Stomach (tissue), 9 donors: Measurements from ENCODE around the gene AGT. TPM values are rescaled to one million over a fixed set of nuclear protein-coding genes. Genes with fewer than 3 reads are reported as not detected.

Source experiments
- DNase-seq, 2 donors: peaks; one replicate each; pipeline versions ENCODE4 v3.0.0 to v3.0.0-alpha.2; 2013 to 2019
- H3K27ac ChIP-seq, 5 donors: fragments of 200-600 bp in 4 of 5; sonication (generic) in 4 of 5; one replicate each; pipeline ENCODE4 v1.5.1; 2013 to 2019; ENCODE audit warnings: mild to moderate bottlenecking in 1 of 5, moderate library complexity in 1 of 5
- H3K27me3 ChIP-seq, 3 donors: fragments of 200-600 bp; sonication (generic); one replicate each; pipeline ENCODE4 v1.5.1; 2017 to 2019; ENCODE audit warnings: mixed run types in 1 of 3
- H3K36me3 ChIP-seq, 4 donors: fragments of 200-600 bp; sonication (generic); 1 replicate in 3 of 4; 2 replicates in 1 of 4; pipeline ENCODE4 v1.5.1; 2016 to 2019
- H3K4me1 ChIP-seq, 4 donors: fragments of 200-600 bp; sonication (generic); one replicate each; pipeline ENCODE4 v1.5.1; 2016 to 2019
- H3K4me3 ChIP-seq, 4 donors: fragments of 200-600 bp; sonication (generic) in 3 of 4; one replicate each; pipeline ENCODE4 v1.5.1; 2016 to 2019; ENCODE audit warnings: mild to moderate bottlenecking in 1 of 4
- H3K9me3 ChIP-seq, 4 donors: fragments of 200-600 bp; sonication (generic); one replicate each; pipeline ENCODE4 v1.5.1; 2016 to 2019
- EP300 ChIP-seq: sonication (generic); formaldehyde crosslinking; IDR thresholded peaks from one replicate; pipeline ENCODE4 v1.6.1; 2017; ENCODE audit warnings: antibody characterized with exemption
- POLR2A ChIP-seq, 4 donors: fragments of 450-650 bp; IDR thresholded peaks; one replicate each; pipeline ENCODE4 v1.6.1; 2016; ENCODE audit warnings: antibody characterized with exemption in 4 of 4, control low read depth in 2 of 4, mild to moderate bottlenecking in 1 of 4, moderate library complexity in 1 of 4
- POLR2AphosphoS5 ChIP-seq, 3 donors: sonication (generic); formaldehyde crosslinking; IDR thresholded peaks; one replicate each; pipeline ENCODE4 v1.6.1; 2016; ENCODE audit warnings: antibody characterized with exemption in 3 of 3
- WGBS, 5 donors: extraction: QIAGEN DNeasy Blood & Tissue Kit in 3 of 5; methylation state at CpG; one replicate each; pipeline versions ENCODE4 v1.1.5 to v1.1.7; 2013 to 2018; 5-methylcytosine and 5-hydroxymethylcytosine counted together
- intact Hi-C: fragments of 100-400 bp; cut with DNase I; formaldehyde crosslinking; loops from one replicate; pipeline ENCODE4 v1.15.1; 2023; ENCODE audit warnings: low total_unique reads
- polyA plus RNA-seq, 3 donors: library from polyadenylated mRNA; stranded (reverse); fragments of 200-250 nt; gene quantifications; one replicate each; pipeline ENCODE4 v1.2.3, GENCODE V29; 2013
- total RNA-seq, 5 donors: library from RNA; depleted of rRNA; stranded (reverse); fragments of >200 nt; gene quantifications; one replicate each; pipeline versions ENCODE4 v1.1.0 to v1.2.3, GENCODE V29; 2014 to 2016
- TF ChIP-seq, protein P1 (sequence below), 7 experiments: fragments of 450-650 bp in 4 of 7; fragments of 200-600 bp in 3 of 7; sonication (generic) in 3 of 7; IDR thresholded peaks; one replicate each; pipeline ENCODE4 v1.5.1; 2016 to 2019; ENCODE audit warnings: antibody characterized with exemption in 7 of 7, control low read depth in 2 of 7, mild to moderate bottlenecking in 1 of 7
- donor health status: healthy with polysubstance abuse.
- donor health status: Bipolar disorder and iron deficiency.
- donor health status: healthy.

AGT gene
- total and polyA plus RNA-seq, 8 donors = 0.29 to 9.9 (median 3.8) TPM; not detected in 2

DNA sequence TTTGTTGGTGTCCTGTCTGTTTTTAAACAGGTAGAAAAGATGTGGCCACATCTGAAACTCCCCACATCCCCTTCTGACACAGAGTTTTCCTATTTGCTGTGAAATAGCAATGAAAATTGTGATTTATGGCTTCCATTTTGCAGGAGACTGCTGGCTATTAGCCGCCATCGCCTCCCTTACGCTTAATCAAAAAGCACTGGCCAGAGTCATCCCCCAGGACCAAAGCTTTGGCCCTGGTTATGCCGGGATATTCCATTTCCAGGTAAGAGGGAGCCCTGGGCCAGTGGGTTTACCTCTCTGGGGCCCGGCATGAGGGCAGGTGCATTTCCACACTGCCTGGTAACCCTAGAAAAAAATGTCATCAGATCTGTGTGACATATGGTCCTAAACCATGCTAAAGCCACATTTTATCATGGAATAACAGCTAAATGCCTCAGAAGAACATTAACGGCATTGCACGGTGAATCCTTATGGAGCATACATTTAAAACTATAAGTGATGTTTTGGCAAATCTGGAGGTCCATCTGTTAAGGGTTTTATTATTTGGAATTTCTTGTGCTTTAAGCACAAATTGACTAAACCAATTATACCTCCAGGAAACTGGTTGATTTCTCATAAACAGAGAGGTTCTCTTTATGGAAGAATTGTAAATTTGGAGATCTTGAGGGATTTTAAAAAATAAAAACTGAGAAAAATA, 45.6 kb upstream of the AGT start:
- intact Hi-C loops = no loop called here
- DNase-seq = no peak

DNA sequence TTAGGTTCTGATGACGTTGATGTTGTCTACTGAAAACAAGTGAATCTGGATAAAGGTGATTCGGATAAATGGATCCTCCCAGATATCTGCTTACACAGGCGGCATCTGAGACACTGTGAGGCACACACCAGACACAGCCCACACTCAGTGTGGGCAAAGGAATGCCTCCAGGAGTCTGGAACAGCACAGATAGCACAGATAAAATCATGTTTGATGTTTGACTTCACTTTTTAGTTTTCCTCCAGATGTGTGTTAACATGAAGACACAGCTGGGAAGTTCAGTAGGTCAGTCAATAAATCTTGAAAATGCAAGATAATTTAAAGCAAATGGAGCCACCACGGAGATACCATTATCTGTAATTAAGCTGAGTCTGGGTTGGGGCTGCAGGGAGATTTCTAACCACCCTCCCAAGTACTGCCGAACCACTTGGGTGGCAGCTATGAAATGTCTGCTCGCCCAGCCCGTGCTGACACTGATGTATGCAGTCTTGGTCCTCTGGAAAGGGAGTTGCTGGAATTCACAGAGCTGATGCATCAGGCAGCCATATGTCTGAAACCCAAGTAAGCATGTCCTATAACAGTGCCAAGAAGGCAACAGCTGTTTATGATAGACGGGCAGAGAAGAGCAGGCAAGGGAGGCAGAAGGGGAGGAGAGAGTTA, 44.9 kb upstream of the AGT start:
- 53 to 68% (median 64%) methylated on average over 8 of the region's 8 CpGs for WGBS, 5 donors
- Histone ChIP-seq H3K4me3 (no peak overlapping the region), H3K27me3 (no peaks in the 10 kb centered on the region), H3K9me3 (no peaks in the 10 kb centered on the region), H3K4me1 (peaks cover 8 to 18% (median 13%) of the 10 kb centered on the region in 4 donors), H3K27ac (no peak overlapping the region), H3K36me3 (peaks cover 0 to 25% (median 7%) of the 10 kb centered on the region in 4 donors)
- TF ChIP-seq, protein P1, sequence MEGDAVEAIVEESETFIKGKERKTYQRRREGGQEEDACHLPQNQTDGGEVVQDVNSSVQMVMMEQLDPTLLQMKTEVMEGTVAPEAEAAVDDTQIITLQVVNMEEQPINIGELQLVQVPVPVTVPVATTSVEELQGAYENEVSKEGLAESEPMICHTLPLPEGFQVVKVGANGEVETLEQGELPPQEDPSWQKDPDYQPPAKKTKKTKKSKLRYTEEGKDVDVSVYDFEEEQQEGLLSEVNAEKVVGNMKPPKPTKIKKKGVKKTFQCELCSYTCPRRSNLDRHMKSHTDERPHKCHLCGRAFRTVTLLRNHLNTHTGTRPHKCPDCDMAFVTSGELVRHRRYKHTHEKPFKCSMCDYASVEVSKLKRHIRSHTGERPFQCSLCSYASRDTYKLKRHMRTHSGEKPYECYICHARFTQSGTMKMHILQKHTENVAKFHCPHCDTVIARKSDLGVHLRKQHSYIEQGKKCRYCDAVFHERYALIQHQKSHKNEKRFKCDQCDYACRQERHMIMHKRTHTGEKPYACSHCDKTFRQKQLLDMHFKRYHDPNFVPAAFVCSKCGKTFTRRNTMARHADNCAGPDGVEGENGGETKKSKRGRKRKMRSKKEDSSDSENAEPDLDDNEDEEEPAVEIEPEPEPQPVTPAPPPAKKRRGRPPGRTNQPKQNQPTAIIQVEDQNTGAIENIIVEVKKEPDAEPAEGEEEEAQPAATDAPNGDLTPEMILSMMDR (IDR thresholded peaks at IDR 0.05) = no peak
- TF ChIP-seq EP300 (no peak), POLR2A (IDR thresholded peaks at IDR 0.05) (no peak), POLR2AphosphoS5 (IDR thresholded peaks at IDR 0.05) (no peak)
- DNase-seq = peak in 1 of 2 donors; percentile 56
- intact Hi-C loops = no loop called here

More for the DNA sequence above, 45.6 kb upstream of the AGT start:
- Histone ChIP-seq H3K4me3 (no peak overlapping the region), H3K9me3 (no peaks in the 10 kb centered on the region), H3K27me3 (no peaks in the 10 kb centered on the region), H3K4me1 (peaks cover 1 to 11% (median 7%) of the 10 kb centered on the region in 4 donors), H3K36me3 (peaks cover 0 to 25% (median 7%) of the 10 kb centered on the region in 4 donors), H3K27ac (no peak overlapping the region)
- TF ChIP-seq, protein P1 (IDR thresholded peaks at IDR 0.05) = no peak
- no peak for TF ChIP-seq POLR2A (IDR thresholded peaks at IDR 0.05)
- no peak for TF ChIP-seq POLR2AphosphoS5 (IDR thresholded peaks at IDR 0.05)
- TF ChIP-seq EP300 = no peak
- WGBS, 5 donors = 89 to 93% (median 91%) methylated on average over 7 of the region's 7 CpGs

DNA sequence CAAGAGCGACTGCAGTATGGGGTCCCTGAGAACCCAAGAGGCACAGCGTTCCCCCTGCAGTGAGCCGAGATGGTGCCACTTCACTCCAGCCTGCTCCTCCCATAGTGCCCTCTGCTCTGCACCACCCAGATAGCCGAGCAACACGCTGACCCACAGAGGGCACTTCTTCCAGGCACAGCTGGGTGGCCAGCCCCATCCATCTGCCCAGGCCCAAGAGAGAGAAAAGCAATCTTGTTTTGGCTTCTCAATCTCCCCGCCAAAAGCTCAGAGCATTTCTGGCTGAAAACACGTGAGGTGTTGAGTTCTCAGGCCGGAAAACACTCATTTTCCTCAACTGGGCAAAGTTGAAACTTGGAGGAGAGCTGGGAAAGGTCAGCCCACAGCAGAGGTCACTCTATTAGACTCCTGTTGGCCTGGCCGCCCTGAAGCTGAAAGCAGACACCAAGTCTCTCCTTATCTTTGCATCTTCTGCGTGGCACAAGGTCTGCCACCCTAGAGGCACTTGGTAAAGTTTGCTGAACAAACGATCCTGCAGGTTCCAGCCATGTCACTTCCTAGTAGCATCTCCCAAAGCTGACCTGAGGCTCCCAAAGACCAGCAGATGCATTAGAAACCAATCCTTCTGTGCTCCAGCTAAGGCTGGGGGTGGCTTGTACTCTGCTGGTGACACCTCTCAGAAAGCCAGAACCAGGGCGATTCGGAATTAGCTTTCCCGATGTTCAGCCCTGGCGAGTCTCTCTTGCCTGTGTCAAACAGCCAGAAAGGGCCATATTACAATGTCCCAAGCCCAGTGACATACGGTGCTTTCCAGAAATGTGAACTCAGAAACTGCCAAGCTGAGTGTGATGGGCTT, 44.2 kb upstream of the AGT start:
- no peak overlapping the region for H3K4me3 ChIP-seq
- peaks cover 0 to 25% (median 4%) of the 10 kb centered on the region in 4 donors for H3K36me3 ChIP-seq
- DNase-seq = no peak
- TF ChIP-seq, protein P1 (IDR thresholded peaks at IDR 0.05) = no peak
- no peak for TF ChIP-seq POLR2A (IDR thresholded peaks at IDR 0.05)
- no peak for TF ChIP-seq POLR2AphosphoS5 (IDR thresholded peaks at IDR 0.05)
- TF ChIP-seq EP300 = no peak
- H3K9me3 ChIP-seq = no peaks in the 10 kb centered on the region
- no peaks in the 10 kb centered on the region for H3K27me3 ChIP-seq
- H3K4me1 ChIP-seq = peaks cover 16 to 25% (median 21%) of the 10 kb centered on the region in 4 donors
- intact Hi-C loops = no loop called here
- H3K27ac ChIP-seq = no peak overlapping the region
- WGBS, 5 donors = 80 to 86% (median 81%) methylated on average over 16 of the region's 16 CpGs

DNA sequence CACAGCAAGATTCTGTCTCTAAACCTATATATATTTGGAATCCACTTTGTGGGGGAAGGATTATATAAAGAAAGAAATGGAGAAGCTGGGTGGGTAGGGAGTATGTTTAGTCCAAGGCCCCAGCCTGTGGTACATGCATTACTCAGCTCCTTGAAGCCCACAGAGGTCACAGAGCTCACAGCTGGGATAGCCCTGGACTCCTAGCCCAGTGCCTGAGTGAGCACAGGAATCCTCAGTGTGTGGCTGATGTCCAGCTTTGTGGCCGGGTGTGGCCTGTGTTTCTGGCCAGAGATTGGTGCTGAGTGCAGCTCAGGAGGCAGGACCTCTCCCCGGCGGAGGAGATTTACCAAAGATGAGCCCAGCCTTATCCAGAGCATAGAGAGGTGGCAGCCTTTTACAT, 40.9 kb upstream of the AGT start:
- Histone ChIP-seq H3K27ac (peak overlapping the region in 4 of 5 donors; percentile 16 to 87 (median 69)), H3K36me3 (peaks cover 0 to 3% (median 0%) of the 10 kb centered on the region in 4 donors), H3K4me3 (no peak overlapping the region), H3K4me1 (peaks cover 40 to 52% (median 47%) of the 10 kb centered on the region in 4 donors), H3K27me3 (no peaks in the 10 kb centered on the region), H3K9me3 (no peaks in the 10 kb centered on the region)
- TF ChIP-seq, protein P1 (IDR thresholded peaks at IDR 0.05) = no peak
- TF ChIP-seq POLR2A (IDR thresholded peaks at IDR 0.05) (no peak), POLR2AphosphoS5 (IDR thresholded peaks at IDR 0.05) (peak in 1 of 3 donors; percentile 35)
- intact Hi-C loops = no loop called here
- WGBS, 5 donors = 21 to 50% (median 38%) methylated on average over 3 of the region's 3 CpGs
- peak in 1 of 2 donors; percentile 80 for DNase-seq
